Right renal pelvis (tissue), 4 donors: ENCODE measurements around the gene OR6K6. TPM values are rescaled to one million over a fixed set of nuclear protein-coding genes. Genes with fewer than 3 reads are reported as not detected.

ENCODE experiments used
- DNase-seq, 4 donors: peaks; one replicate each; pipeline ENCODE4 v3.0.0-alpha.2; 2013; ENCODE audit warnings: low read depth in 4 of 4, low spot score in 3 of 4, missing footprints in 1 of 4
- polyA plus RNA-seq, 4 donors: library from polyadenylated mRNA; unstranded; fragments of 120-200 nt; gene quantifications; one replicate each; pipeline ENCODE4 v1.2.1, GENCODE V29; 2013; ENCODE audit not compliant: insufficient read length in 4 of 4

OR6K6 gene
- polyA plus RNA-seq, 4 donors: not detected

DNA sequence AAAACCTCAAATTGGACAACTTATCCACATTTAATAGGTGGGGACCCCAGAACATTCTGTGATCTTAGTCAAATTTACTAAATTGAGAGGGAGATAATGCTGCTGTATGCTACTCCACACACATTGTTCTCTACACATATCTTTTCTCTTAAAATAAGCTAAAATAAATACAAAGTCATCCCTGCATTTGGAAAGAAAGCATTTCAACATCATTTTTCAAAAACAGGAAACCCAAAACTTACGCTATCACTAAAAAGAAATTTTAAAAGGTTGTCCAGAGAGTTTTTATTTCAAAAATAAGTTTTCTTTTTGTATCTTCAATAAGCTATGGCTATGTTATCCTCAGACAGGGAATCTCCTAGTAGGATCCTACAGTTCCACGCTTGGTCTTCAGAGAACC lies 46.0 kb downstream of the OR6K6 start:
- DNase-seq: no peak

DNA sequence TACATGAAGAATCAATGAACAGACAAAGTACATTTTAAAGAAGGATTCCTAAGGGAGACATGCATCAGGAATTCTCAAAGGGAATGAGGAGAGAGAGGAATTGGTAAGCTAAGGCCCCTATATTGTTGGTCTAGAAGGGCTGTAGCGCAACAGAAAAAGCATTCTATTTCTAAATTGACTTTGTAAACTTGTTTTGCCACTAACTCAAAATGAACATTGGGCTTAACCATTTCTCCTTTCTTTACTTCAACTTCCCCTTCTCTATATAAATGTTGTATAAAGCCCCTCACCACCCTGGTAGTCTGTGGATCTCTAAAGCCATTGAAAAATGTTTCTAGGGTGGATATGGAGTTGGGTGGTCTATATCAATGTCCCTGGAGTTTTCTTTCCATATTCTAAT lies 46.9 kb downstream of the OR6K6 start:
- DNase-seq: no peak

DNA sequence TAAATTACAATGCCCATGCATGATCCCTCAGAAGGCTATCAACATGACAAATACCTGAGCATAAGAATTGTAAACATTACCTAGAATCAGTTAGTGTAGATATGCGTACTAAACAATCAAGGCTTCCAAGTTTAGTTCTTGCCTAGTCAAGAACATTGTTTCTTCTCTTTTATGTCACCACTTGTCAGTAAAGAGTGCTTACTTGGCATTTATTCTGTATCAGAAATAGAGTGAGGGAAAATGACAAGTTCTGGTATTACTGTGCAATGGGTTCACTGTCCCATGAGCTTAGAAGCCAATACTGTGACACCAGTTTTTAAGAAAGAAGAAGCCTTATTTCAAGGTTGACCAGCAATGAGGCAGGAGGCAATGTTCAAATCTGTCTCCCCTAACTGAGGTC lies 49.2 kb downstream of the OR6K6 start:
- DNase-seq: no peak

Other genes with a start within 250 kb of the OR6K6 start
- gene OR6Y1, start 200.3 kb upstream of the OR6K6 start, polyA plus RNA-seq: not detected
- not detected for gene OR6P1, start 184.1 kb upstream of the OR6K6 start, polyA plus RNA-seq
- not detected for gene OR10X1, start 174.8 kb upstream of the OR6K6 start, polyA plus RNA-seq
- under 1 TPM; 0.03 to 0.06 (median 0.03) TPM for gene OR10Z1, start 149.5 kb upstream of the OR6K6 start, polyA plus RNA-seq
- 1 to 10 TPM; 1.2 to 2.4 (median 1.3) TPM for gene SPTA1, start 68.0 kb upstream of the OR6K6 start, polyA plus RNA-seq
- not detected for gene OR6K2, start 54.1 kb upstream of the OR6K6 start, polyA plus RNA-seq
- gene OR6K3, start 34.0 kb upstream of the OR6K6 start, polyA plus RNA-seq: under 1 TPM in 3 of 4 donors, not detected in 1; 0.08 to 0.13 (median 0.11) TPM
- gene OR6N1, start 17.5 kb downstream of the OR6K6 start, polyA plus RNA-seq: under 1 TPM in 1 of 4 donors, not detected in 3; 0.14 TPM
- gene OR6N2, start 26.5 kb downstream of the OR6K6 start, polyA plus RNA-seq: not detected
- gene MNDA, start 76.6 kb downstream of the OR6K6 start, polyA plus RNA-seq: 1 to 10 TPM; 2.5 to 6.2 (median 3.7) TPM
- under 1 TPM; 0.13 to 0.35 (median 0.22) TPM for gene PYHIN1, start 176.8 kb downstream of the OR6K6 start, polyA plus RNA-seq